RWPE1 (cell line): Measurements from ENCODE around the gene SEPTIN1.
A peak's percentile ranks its signal among the peaks of the same experiment; 100 is the strongest.
"Not testable (repeated sequence)": the region's sequence is repeated elsewhere in the genome, so short reads cannot be mapped to it uniquely, and the experiment has no call there.

Experiments used
- CTCF ChIA-PET: fragments of 350-600 bp; sonication (Branson Sonifier 250); formaldehyde crosslinking; extraction: SDS; loops from one replicate; lab custom pipeline; 2021; lab: Yijun Ruan, JAX
- POLR2A ChIA-PET: fragments of 400-600 bp; formaldehyde crosslinking; extraction: SDS; loops from one replicate; lab custom pipeline; 2020; ENCODE audit warnings: antibody characterized with exemption; ENCODE audit not compliant: low non-redundant PET; lab: Yijun Ruan, JAX
- DNase-seq: peaks from one replicate; pipeline ENCODE4 v3.0.0; 2012; ENCODE audit warnings: low spot score
- H3K27ac ChIP-seq: fragments of 450-650 bp; 2 replicates; pipeline ENCODE4 v1.5.1; 2017
- CTCF ChIP-seq: fragments of 450-650 bp; conservative IDR thresholded peaks from 2 replicates; pipeline ENCODE4 v1.5.1; 2017; ENCODE audit warnings: low read depth, mild to moderate bottlenecking

The SEPTIN1 gene

GRCh38 chr16:30397056-30397455, 14.7 kb upstream of the SEPTIN1 start:
- ChIA-PET POLR2A (no interaction called here), CTCF (no interaction called here)
- peak overlapping the region; percentile 96 for H3K27ac ChIP-seq
- no peak for TF ChIP-seq CTCF
- DNase-seq = no peak

GRCh38 chr16:30396627-30397026, 14.3 kb upstream of the SEPTIN1 start:
- CTCF ChIA-PET, DNase-seq, POLR2A ChIA-PET, H3K27ac ChIP-seq: not testable (repeated sequence)

- TF ChIP-seq CTCF = no peak
- peak overlapping the region; percentile 78 for H3K27ac ChIP-seq
- POLR2A ChIA-PET = interaction anchor here (0.5 to 1.2 kb wide), 2 partner anchors 14 to 18 kb away, joined by 4 to 5 read pairs; no protein-coding TSS in a partner anchor
- CTCF ChIA-PET = interaction anchor here (0.6 to 1.5 kb wide), 5 partner anchors 18 to 1281 kb away, joined by 3 to 4 read pairs (median 3); no protein-coding TSS in a partner anchor
- no peak for DNase-seq
Measured at GRCh38 chr16:30395992-30396585, 13.7 kb upstream of the SEPTIN1 start.

- TF ChIP-seq CTCF = peak; percentile 76
- CTCF ChIA-PET = interaction anchor here (0.6 to 1.5 kb wide), 7 partner anchors 14 to 1280 kb away, joined by 3 to 4 read pairs (median 3); no protein-coding TSS in a partner anchor
- POLR2A ChIA-PET = interaction anchor here (0.5 to 1.2 kb wide), 2 partner anchors 14 to 17 kb away, joined by 4 to 5 read pairs; no protein-coding TSS in a partner anchor
- H3K27ac ChIP-seq = peak within 1 kb of the TSS; percentile 78
- peak; percentile 38 for DNase-seq
Measured at GRCh38 chr16:30395155-30395991, 13.0 kb upstream of the SEPTIN1 start, which contains the start of gene ZNF48. Gene ZNF48, plus strand, starts transcription at chr16:30395420. Its CDS starts 375 bp downstream, at chr16:30395795.

GRCh38 chr16:30394592-30395154, 12.3 kb upstream of the SEPTIN1 start:
- peak overlapping the region; percentile 78 for H3K27ac ChIP-seq
- ChIA-PET POLR2A (no interaction called here), CTCF (interaction anchor here (0.6 to 1.5 kb wide), 4 partner anchors 15 to 234 kb away, joined by 3 to 4 read pairs (median 4); no protein-coding TSS in a partner anchor)
- TF ChIP-seq CTCF = no peak
- no peak for DNase-seq

GRCh38 chr16:30383521-30383920, 1.2 kb upstream of the SEPTIN1 start:
- H3K27ac ChIP-seq = no peak overlapping the region
- ChIA-PET POLR2A (interaction anchor here (1.1 kb wide), 1 partner anchor 13 kb away, joined by 3 read pairs; no protein-coding TSS in a partner anchor), CTCF (no interaction called here)
- no peak for DNase-seq
- TF ChIP-seq CTCF = no peak
